SK-N-SH (cell line): ENCODE measurements around the gene DHX35. TPM values are rescaled to one million over a fixed set of nuclear protein-coding genes. Genes with fewer than 3 reads are reported as not detected.

Experiments used
- CTCF ChIA-PET: fragments of 300-600, 350-600 bp; formaldehyde crosslinking; extraction: SDS; loops from one replicate; lab custom pipeline; 2021; lab: Yijun Ruan, JAX
- POLR2A ChIA-PET: fragments of 350-600 bp; sonication (Branson Sonifier 250); formaldehyde crosslinking; extraction: SDS; loops from one replicate; lab custom pipeline; 2020; ENCODE audit warnings: antibody characterized with exemption, inconsistent platforms; lab: Yijun Ruan, JAX
- DNase-seq: peaks from one replicate; pipeline ENCODE4 v3.0.0; 2012
- H2AFZ ChIP-seq: fragments of 200-600 bp; sonication (generic); 2 replicates; pipeline ENCODE4 v1.8.1; 2016; ENCODE audit warnings: antibody characterized with exemption, mild to moderate bottlenecking, low read depth
- H3F3A ChIP-seq: fragments of 200-600 bp; sonication (generic); replicated peaks from 2 replicates; pipeline ENCODE3; 2016; ENCODE audit warnings: antibody characterized with exemption, mild to moderate bottlenecking; ENCODE audit not compliant: insufficient read depth
- H3K27ac ChIP-seq, 2 experiments: fragments of 200-500 bp in 1 of 2; fragments of 200-600 bp in 1 of 2; sonication (Bioruptor generic) in 1 of 2; sonication (generic), shearing (Covaris generic) in 1 of 2; 2 replicates each; pipeline versions ENCODE4 v1.5.1 to v1.6.1; 2014 to 2016; ENCODE audit warnings: low read depth in 2 of 2, inconsistent platforms in 1 of 2, low read length in 1 of 2, mild to moderate bottlenecking in 1 of 2, mixed read lengths in 1 of 2
- H3K27me3 ChIP-seq: fragments of 200-600 bp; sonication (generic), shearing (Covaris generic); 2 replicates; pipeline ENCODE4 v1.6.1; 2016; ENCODE audit warnings: mixed run types; ENCODE audit not compliant: insufficient read depth
- H3K36me3 ChIP-seq, 2 experiments: fragments of 200-500 bp in 1 of 2; fragments of 200-600 bp in 1 of 2; sonication (Bioruptor generic) in 1 of 2; sonication (generic) in 1 of 2; replicated peaks in 1 of 2; 2 replicates each; pipeline versions ENCODE3 to v1.5.1; 2014 to 2016; ENCODE audit warnings: low read length in 1 of 2, mild to moderate bottlenecking in 1 of 2; ENCODE audit not compliant: insufficient read depth in 2 of 2, control insufficient read depth in 1 of 2
- H3K4me1 ChIP-seq, 2 experiments: fragments of 200-500 bp in 1 of 2; fragments of 200-600 bp in 1 of 2; sonication (Bioruptor generic) in 1 of 2; sonication (generic), shearing (Covaris generic) in 1 of 2; 2 replicates each; pipeline versions ENCODE4 v1.5.1 to v1.6.1; 2014 to 2016; ENCODE audit warnings: low read depth in 1 of 2, low read length in 1 of 2, mixed run types in 1 of 2; ENCODE audit not compliant: insufficient read depth in 2 of 2, control insufficient read depth in 1 of 2
- H3K4me2 ChIP-seq: fragments of 200-600 bp; sonication (generic), shearing (Covaris generic); 2 replicates; pipeline ENCODE4 v1.6.1; 2017; ENCODE audit warnings: mixed run types
- H3K4me3 ChIP-seq, 2 experiments: fragments of 200-500 bp in 1 of 2; fragments of 200-600 bp in 1 of 2; sonication (Bioruptor generic) in 1 of 2; sonication (generic), shearing (Covaris generic) in 1 of 2; 2 replicates each; pipeline versions ENCODE4 v1.5.1 to v1.8.1; 2014 to 2016; ENCODE audit warnings: low read depth in 2 of 2, inconsistent platforms in 1 of 2, low read length in 1 of 2, mild to moderate bottlenecking in 1 of 2, mixed read lengths in 1 of 2, moderate library complexity in 1 of 2
- H3K79me2 ChIP-seq: fragments of 200-600 bp; sonication (generic); 2 replicates; pipeline ENCODE4 v1.8.1; 2017; ENCODE audit warnings: mild to moderate bottlenecking; ENCODE audit not compliant: insufficient read depth
- H3K9ac ChIP-seq: fragments of 200-600 bp; sonication (generic); 2 replicates; pipeline ENCODE4 v1.6.1; 2017; ENCODE audit warnings: mixed run types
- H3K9me2 ChIP-seq: fragments of 200-600 bp; sonication (generic); 2 replicates; pipeline ENCODE4 v1.6.1; 2017; ENCODE audit warnings: mixed run types
- H3K9me3 ChIP-seq: fragments of 200-600 bp; sonication (generic); 2 replicates; pipeline ENCODE4 v1.6.1; 2017; ENCODE audit warnings: mixed run types, mild to moderate bottlenecking, moderate library complexity
- H4K20me1 ChIP-seq: fragments of 200-600 bp; sonication (generic); 2 replicates; pipeline ENCODE4 v1.6.1; 2017; ENCODE audit warnings: mild to moderate bottlenecking, mixed run types; ENCODE audit not compliant: insufficient read depth
- CHD2 ChIP-seq: fragments of 150-350 bp; IDR thresholded peaks from 2 replicates; pipeline ENCODE4 v1.6.1; 2018; ENCODE audit warnings: low read length; ENCODE audit not compliant: partially characterized antibody
- CTCF ChIP-seq: fragments of 200-600 bp; sonication (generic); IDR thresholded peaks from 2 replicates; pipeline ENCODE4 v1.6.1; 2017; ENCODE audit warnings: antibody characterized with exemption, mild to moderate bottlenecking, moderate library complexity
- ELF1 ChIP-seq: IDR thresholded peaks from 2 replicates; pipeline ENCODE4 v1.4.0; 2012
- EP300 ChIP-seq, 2 experiments: IDR thresholded peaks; 2 replicates each; pipeline versions ENCODE4 v1.4.0 to v1.6.1; 2012; ENCODE audit warnings: borderline replicate concordance in 1 of 2, low read depth in 1 of 2, low read length in 1 of 2
- FOXM1 ChIP-seq: IDR thresholded peaks from 2 replicates; pipeline ENCODE4 v1.4.0; 2012; ENCODE audit warnings: low read depth, mild to moderate bottlenecking
- MEF2A ChIP-seq: IDR thresholded peaks from 2 replicates; pipeline ENCODE4 v1.4.0; 2012; ENCODE audit warnings: low read depth, borderline replicate concordance
- MXI1 ChIP-seq: IDR thresholded peaks from 2 replicates; pipeline ENCODE4 v1.6.1; 2012; ENCODE audit warnings: mild to moderate bottlenecking, low read depth, low read length, improper control_type of control experiment
- NFIC ChIP-seq: IDR thresholded peaks from 2 replicates; pipeline ENCODE4 v1.4.0; 2012; ENCODE audit warnings: borderline replicate concordance
- POLR2AphosphoS5 ChIP-seq: IDR thresholded peaks from 2 replicates; pipeline ENCODE4 v1.6.1; 2012; ENCODE audit warnings: low read depth, low read length
- RCOR1 ChIP-seq: fragments of 150-350 bp; IDR thresholded peaks from 2 replicates; pipeline ENCODE4 v1.6.1; 2017; ENCODE audit warnings: antibody characterized with exemption, low read length
- REST ChIP-seq: IDR thresholded peaks from 2 replicates; pipeline ENCODE4 v1.6.1; 2012; ENCODE audit warnings: mild to moderate bottlenecking, low read depth, low read length, moderate library complexity
- RXRA ChIP-seq: IDR thresholded peaks from 2 replicates; pipeline ENCODE4 v1.4.0; 2012; ENCODE audit warnings: low read depth, mild to moderate bottlenecking, borderline replicate concordance
- SMC3 ChIP-seq: IDR thresholded peaks from 2 replicates; pipeline ENCODE4 v1.6.1; 2012; ENCODE audit warnings: low read depth, low read length, improper control_type of control experiment
- TAF1 ChIP-seq: IDR thresholded peaks from 2 replicates; pipeline ENCODE4 v1.6.1; 2012; ENCODE audit warnings: low read depth, mild to moderate bottlenecking, low read length, moderate library complexity, borderline replicate concordance
- TEAD4 ChIP-seq: IDR thresholded peaks from 2 replicates; pipeline ENCODE4 v1.4.0; 2012; ENCODE audit warnings: mild to moderate bottlenecking, borderline replicate concordance; ENCODE audit not compliant: insufficient read depth
- ZBTB33 ChIP-seq: IDR thresholded peaks from 2 replicates; pipeline ENCODE4 v1.4.0; 2012; ENCODE audit warnings: low read depth, borderline replicate concordance
- WGBS: methylation state at CpG from one replicate; pipeline ENCODE4 v1.1.6; 2017; ENCODE audit warnings: low lambda C conversion rate; 5-methylcytosine and 5-hydroxymethylcytosine counted together
- polyA plus RNA-seq, 3 experiments: library from polyadenylated mRNA; depleted of rRNA; stranded (reverse); fragments of >200 nt; gene quantifications; 2 replicates each; pipeline ENCODE4 v1.2.3, GENCODE V29; 2012
- TF ChIP-seq, protein P1 (sequence below): IDR thresholded peaks from 2 replicates; pipeline ENCODE4; 2012
- TF ChIP-seq, protein P2 (sequence below): fragments of 150-350 bp; IDR thresholded peaks from 2 replicates; pipeline ENCODE4 v1.6.1; 2017; ENCODE audit warnings: antibody characterized with exemption, low read length, low read depth, borderline replicate concordance

The DHX35 gene
- polyA plus RNA-seq, 1 of the 3 experiments (the other 2 are of a cell fraction) = 17.1 TPM

DNA sequence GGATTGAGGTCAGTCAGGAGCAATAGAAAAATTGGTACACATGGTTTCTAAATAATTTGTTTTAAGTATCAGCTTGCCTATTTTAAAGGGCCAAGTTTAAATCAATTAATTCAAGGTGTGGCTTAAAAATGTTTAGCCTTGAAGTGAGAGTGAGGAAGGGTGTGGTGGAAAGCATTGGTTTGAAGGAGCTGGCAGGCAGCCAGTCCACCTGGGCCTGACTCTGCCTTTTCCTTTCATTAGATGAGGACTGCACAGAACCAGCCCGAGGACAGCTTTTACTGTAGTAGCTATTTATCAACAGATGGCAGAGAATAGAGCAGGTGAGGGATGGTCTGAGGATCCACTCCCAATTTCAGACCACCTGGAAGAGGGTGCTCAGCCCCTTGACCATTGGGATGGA lies 42.4 kb downstream of the DHX35 start:
- Histone ChIP-seq H3F3A (no peaks in the 10 kb centered on the region), H3K4me3 (no peak overlapping the region), H3K79me2 (no peaks in the 10 kb centered on the region), H3K9me3 (no peaks in the 10 kb centered on the region), H2AFZ (no peak overlapping the region), H3K9ac (no peak overlapping the region), H3K4me1 (no peaks in the 10 kb centered on the region), H3K4me2 (no peak overlapping the region), H3K9me2 (no peaks in the 10 kb centered on the region), H3K27ac (no peak overlapping the region), H3K27me3 (no peaks in the 10 kb centered on the region), H4K20me1 (no peaks in the 10 kb centered on the region), H3K36me3 (peaks cover 37 to 83% of the 10 kb centered on the region in 2 experiments)
- WGBS = 0% methylated on average over 1 of the region's 1 CpG
- POLR2A ChIA-PET = no interaction called here
- no peak for DNase-seq
- TF ChIP-seq POLR2AphosphoS5 (no peak), SMC3 (no peak), MEF2A (no peak), TEAD4 (no peak), TAF1 (no peak), NFIC (no peak), RXRA (no peak), FOXM1 (no peak), ZBTB33 (no peak), EP300 (IDR thresholded peaks at IDR 0.05; ENCODE audit: borderline replicate concordance in 1 of 2, low read depth in 1 of 2, low read length in 1 of 2) (no peak), RCOR1 (no peak), CHD2 (no peak), MXI1 (no peak), REST (no peak), ELF1 (no peak), CTCF (no peak)
- TF ChIP-seq, protein P1, sequence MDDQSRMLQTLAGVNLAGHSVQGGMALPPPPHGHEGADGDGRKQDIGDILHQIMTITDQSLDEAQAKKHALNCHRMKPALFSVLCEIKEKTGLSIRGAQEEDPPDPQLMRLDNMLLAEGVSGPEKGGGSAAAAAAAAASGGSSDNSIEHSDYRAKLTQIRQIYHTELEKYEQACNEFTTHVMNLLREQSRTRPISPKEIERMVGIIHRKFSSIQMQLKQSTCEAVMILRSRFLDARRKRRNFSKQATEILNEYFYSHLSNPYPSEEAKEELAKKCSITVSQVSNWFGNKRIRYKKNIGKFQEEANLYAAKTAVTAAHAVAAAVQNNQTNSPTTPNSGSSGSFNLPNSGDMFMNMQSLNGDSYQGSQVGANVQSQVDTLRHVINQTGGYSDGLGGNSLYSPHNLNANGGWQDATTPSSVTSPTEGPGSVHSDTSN = no peak
- TF ChIP-seq, protein P2, sequence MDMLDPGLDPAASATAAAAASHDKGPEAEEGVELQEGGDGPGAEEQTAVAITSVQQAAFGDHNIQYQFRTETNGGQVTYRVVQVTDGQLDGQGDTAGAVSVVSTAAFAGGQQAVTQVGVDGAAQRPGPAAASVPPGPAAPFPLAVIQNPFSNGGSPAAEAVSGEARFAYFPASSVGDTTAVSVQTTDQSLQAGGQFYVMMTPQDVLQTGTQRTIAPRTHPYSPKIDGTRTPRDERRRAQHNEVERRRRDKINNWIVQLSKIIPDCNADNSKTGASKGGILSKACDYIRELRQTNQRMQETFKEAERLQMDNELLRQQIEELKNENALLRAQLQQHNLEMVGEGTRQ = no peak
- CTCF ChIA-PET = no interaction called here
